ENCODE results near the gene MYH11.

- no peak for TF ChIP-seq TEAD4 (IDR thresholded peaks at IDR 0.05)
- TF ChIP-seq YY1 (IDR thresholded peaks at IDR 0.05; ENCODE audit: low read depth), result no peak
- no peak for TF ChIP-seq MAX (IDR thresholded peaks at IDR 0.05)
- no peak for TF ChIP-seq TAF1 (IDR thresholded peaks at IDR 0.05; ENCODE audit: low read depth)
- TF ChIP-seq EGR1 (IDR thresholded peaks at IDR 0.05), result no peak
- TF ChIP-seq RAD21 (IDR thresholded peaks at IDR 0.05; ENCODE audit: low read depth), result no peak
- no peak for TF ChIP-seq CREB1 (IDR thresholded peaks at IDR 0.05; ENCODE audit: low read depth)
- no peak for TF ChIP-seq EP300 (IDR thresholded peaks at IDR 0.05; ENCODE audit: borderline replicate concordance)
- TF ChIP-seq CEBPB (IDR thresholded peaks at IDR 0.05), result no peak
- no peak for TF ChIP-seq FOXM1 (IDR thresholded peaks at IDR 0.05; ENCODE audit: borderline replicate concordance, low read depth)
- no peak for TF ChIP-seq REST (IDR thresholded peaks at IDR 0.05; ENCODE audit: low read depth)
- no peak for TF ChIP-seq NFIC (IDR thresholded peaks at IDR 0.05)
- no peak for TF ChIP-seq USF1 (IDR thresholded peaks at IDR 0.05)
- no peak for TF ChIP-seq TCF12 (IDR thresholded peaks at IDR 0.05; ENCODE audit: low read depth)
Measured at GRCh38 chr16:15705064-15705565, 151.7 kb downstream of the MYH11 start.

All from Ishikawa (cell line).